Stimulated activated naive CD8-positive, alpha-beta T cell treated with anti-CD3 and anti-CD28 coated beads, Interleukin-15, amount 100 ng/mL, for 72 hours (primary cell): ENCODE data around the gene TRUB2.

Experiments used
- ATAC-seq: fragments of 150-1000 bp; cut with Tn5 transposase; 2 replicates; pipeline ENCODE4 v1.10.0; 2021; ENCODE audit warnings: mild to moderate bottlenecking, moderate library complexity
- DNase-seq, 2 donors: peaks; one replicate each; pipeline ENCODE4 v3.0.0; 2021 to 2022
- H3K27ac Mint-ChIP-seq, 2 donors: one replicate each; pipeline ENCODE4 v1.8.0; 2022; ENCODE audit warnings: mild to moderate bottlenecking in 2 of 2, mixed read lengths in 2 of 2, moderate library complexity in 2 of 2
- H3K27me3 Mint-ChIP-seq: one replicate; pipeline ENCODE4 v1.8.0; 2022; ENCODE audit warnings: mixed read lengths
- H3K4me1 Mint-ChIP-seq: one replicate; pipeline ENCODE4 v1.8.0; 2022; ENCODE audit warnings: mild to moderate bottlenecking, mixed read lengths
- H3K4me3 Mint-ChIP-seq, 2 donors: one replicate each; pipeline ENCODE4 v1.8.0; 2022; ENCODE audit warnings: mild to moderate bottlenecking in 2 of 2, mixed read lengths in 2 of 2, moderate library complexity in 1 of 2
- H3K9me3 Mint-ChIP-seq, 2 donors: one replicate each; pipeline ENCODE4 v1.8.0; 2022; ENCODE audit warnings: mixed read lengths in 2 of 2

The TRUB2 gene

GRCh38 chr9:128323791-128324190 lies 1.5 kb upstream of the TRUB2 start:
- ATAC-seq (no peak), DNase-seq (no peak)
- Mint-ChIP-seq H3K4me1 (peaks cover 25% of the 10 kb centered on the region), H3K27ac (peak overlapping the region; percentile 42 to 98), H3K4me3 (peak overlapping the region; percentile 90 to 95), H3K9me3 (no peaks in the 10 kb centered on the region), H3K27me3 (no peaks in the 10 kb centered on the region)

GRCh38 chr9:128323212-128323730 lies 1.0 kb upstream of the TRUB2 start:
- ATAC-seq (peak; percentile 30), DNase-seq (no peak)
- Mint-ChIP-seq H3K27ac (peak overlapping the region; percentile 98 to 99), H3K27me3 (no peaks in the 10 kb centered on the region), H3K9me3 (no peaks in the 10 kb centered on the region), H3K4me3 (peak overlapping the region; percentile 90 to 95), H3K4me1 (peaks cover 25% of the 10 kb centered on the region)

- Mint-ChIP-seq H3K27me3 (no peaks in the 10 kb centered on the region), H3K4me1 (peaks cover 25% of the 10 kb centered on the region), H3K4me3 (peak overlapping the region; percentile 90 to 95), H3K27ac (peak overlapping the region; percentile 98 to 99), H3K9me3 (no peaks in the 10 kb centered on the region)
- no peak for DNase-seq
- peak; percentile 1 for ATAC-seq
These were observed 306 bp downstream of the TRUB2 start for GRCh38 chr9:128321879-128322403.

- DNase-seq, result no peak
- no peaks in the 10 kb centered on the region for H3K9me3 Mint-ChIP-seq
- H3K4me3 Mint-ChIP-seq, result peak overlapping the region; percentile 90 to 95
- no peak for ATAC-seq
- H3K27me3 Mint-ChIP-seq, result no peaks in the 10 kb centered on the region
- peaks cover 25% of the 10 kb centered on the region for H3K4me1 Mint-ChIP-seq
- H3K27ac Mint-ChIP-seq, result no peak overlapping the region
These were observed 904 bp downstream of the TRUB2 start for GRCh38 chr9:128321343-128321742.

- Mint-ChIP-seq H3K27ac (peak overlapping the region in 1 of 2 donors; percentile 91), H3K27me3 (no peaks in the 10 kb centered on the region), H3K9me3 (no peaks in the 10 kb centered on the region), H3K4me3 (no peak overlapping the region), H3K4me1 (no peaks in the 10 kb centered on the region)
- ATAC-seq (no peak), DNase-seq (no peak)
These were observed 4.6 kb downstream of the TRUB2 start for GRCh38 chr9:128317629-128318028.

GRCh38 chr9:128316421-128316820 lies 5.8 kb downstream of the TRUB2 start:
- Mint-ChIP-seq H3K27ac (no peak overlapping the region), H3K4me1 (no peaks in the 10 kb centered on the region), H3K4me3 (no peak overlapping the region), H3K9me3 (no peaks in the 10 kb centered on the region), H3K27me3 (no peaks in the 10 kb centered on the region)
- DNase-seq (no peak), ATAC-seq (no peak)

- no peaks in the 10 kb centered on the region for H3K9me3 Mint-ChIP-seq
- H3K27ac Mint-ChIP-seq, result no peak overlapping the region
- no peak for ATAC-seq
- H3K4me1 Mint-ChIP-seq, result no peaks in the 10 kb centered on the region
- DNase-seq, result no peak
- H3K27me3 Mint-ChIP-seq, result no peaks in the 10 kb centered on the region
- H3K4me3 Mint-ChIP-seq, result no peak overlapping the region
These were observed 7.5 kb downstream of the TRUB2 start for GRCh38 chr9:128314697-128315096.

GRCh38 chr9:128310461-128310860 lies 11.8 kb downstream of the TRUB2 start:
- DNase-seq (no peak), ATAC-seq (no peak)
- Mint-ChIP-seq H3K27ac (peak overlapping the region in 1 of 2 donors; percentile 13), H3K4me3 (no peak overlapping the region), H3K4me1 (no peaks in the 10 kb centered on the region), H3K9me3 (no peaks in the 10 kb centered on the region), H3K27me3 (no peaks in the 10 kb centered on the region)

- DNase-seq (no peak), ATAC-seq (no peak)
- Mint-ChIP-seq H3K4me1 (no peaks in the 10 kb centered on the region), H3K27me3 (no peaks in the 10 kb centered on the region), H3K9me3 (no peaks in the 10 kb centered on the region), H3K4me3 (no peak overlapping the region), H3K27ac (no peak overlapping the region)
These were observed 12.7 kb downstream of the TRUB2 start for GRCh38 chr9:128309551-128309950.

- no peak overlapping the region for H3K27ac Mint-ChIP-seq
- no peaks in the 10 kb centered on the region for H3K4me1 Mint-ChIP-seq
- no peak for DNase-seq
- H3K9me3 Mint-ChIP-seq, result no peaks in the 10 kb centered on the region
- no peaks in the 10 kb centered on the region for H3K27me3 Mint-ChIP-seq
- no peak for ATAC-seq
- H3K4me3 Mint-ChIP-seq, result no peak overlapping the region
These were observed 17.3 kb downstream of the TRUB2 start for GRCh38 chr9:128304971-128305288.

GRCh38 chr9:128304136-128304970 lies 17.9 kb downstream of the TRUB2 start:
- no peaks in the 10 kb centered on the region for H3K4me1 Mint-ChIP-seq
- ATAC-seq (no peak), DNase-seq (no peak)
- H3K9me3 Mint-ChIP-seq, result no peaks in the 10 kb centered on the region
- no peak overlapping the region for H3K4me3 Mint-ChIP-seq
- no peaks in the 10 kb centered on the region for H3K27me3 Mint-ChIP-seq
- H3K27ac Mint-ChIP-seq, result peak overlapping the region; percentile 1 to 72

GRCh38 chr9:128298535-128299482 lies 23.4 kb downstream of the TRUB2 start:
- no peak for DNase-seq
- peaks cover 6% of the 10 kb centered on the region for H3K4me1 Mint-ChIP-seq
- no peaks in the 10 kb centered on the region for H3K27me3 Mint-ChIP-seq

GRCh38 chr9:128297221-128297773 lies 24.9 kb downstream of the TRUB2 start:
- Mint-ChIP-seq H3K4me3 (no peak overlapping the region), H3K9me3 (no peaks in the 10 kb centered on the region), H3K4me1 (peaks cover 6% of the 10 kb centered on the region), H3K27ac (peak overlapping the region in 1 of 2 donors; percentile 48), H3K27me3 (no peaks in the 10 kb centered on the region)
- ATAC-seq (no peak), DNase-seq (no peak)

More at GRCh38 chr9:128298535-128299482, 23.4 kb downstream of the TRUB2 start:
- no peaks in the 10 kb centered on the region for H3K9me3 Mint-ChIP-seq
- no peak for ATAC-seq
- H3K27ac Mint-ChIP-seq, result peak overlapping the region in 1 of 2 donors; percentile 30
- no peak overlapping the region for H3K4me3 Mint-ChIP-seq

- Mint-ChIP-seq H3K4me3 (no peak overlapping the region), H3K27ac (peak overlapping the region in 1 of 2 donors; percentile 91), H3K27me3 (no peaks in the 10 kb centered on the region), H3K4me1 (peaks cover 6% of the 10 kb centered on the region), H3K9me3 (no peaks in the 10 kb centered on the region)
- no peak for ATAC-seq
- DNase-seq, result no peak
These were observed 25.7 kb downstream of the TRUB2 start for GRCh38 chr9:128296340-128297220.
